GM12872 (cell line): ENCODE data around the gene MCHR2.

Experiments
- CTCF ChIP-seq: IDR thresholded peaks from 3 replicates; pipeline ENCODE4 v1.5.1; 2011; ENCODE audit warnings: low read depth, mild to moderate bottlenecking, low read length, moderate library complexity; ENCODE audit not compliant: insufficient read depth

Gene MCHR2

GRCh38 chr6:99993533-99994251, at the start of gene MCHR2:
TSS of gene MCHR2 (minus strand) at chr6:99994223. CDS start at chr6:99956147, 38,076 bp downstream.
- no peak for TF ChIP-seq CTCF

- no peak for TF ChIP-seq CTCF
These were observed 42.0 kb upstream of the MCHR2 start for GRCh38 chr6:100035873-100036653.

- TF ChIP-seq CTCF: no peak
These were observed 29.8 kb upstream of the MCHR2 start for GRCh38 chr6:100023798-100024197.

- TF ChIP-seq CTCF: no peak
These were observed 28.8 kb upstream of the MCHR2 start for GRCh38 chr6:100022847-100023246.

GRCh38 chr6:100008857-100009256, 14.8 kb upstream of the MCHR2 start:
- TF ChIP-seq CTCF: no peak

GRCh38 chr6:100001915-100002388, 7.9 kb upstream of the MCHR2 start:
- TF ChIP-seq CTCF: peak; percentile 97

GRCh38 chr6:99997141-99997540, 3.1 kb upstream of the MCHR2 start:
- no peak for TF ChIP-seq CTCF
